Hepatocyte (in vitro differentiated cells): ENCODE data around the gene ZNF496. TPM values are rescaled to one million over a fixed set of nuclear protein-coding genes. Genes with fewer than 3 reads are reported as not detected.

ENCODE experiments used
- DNase-seq: peaks from one replicate; pipeline ENCODE4 v3.0.0-alpha.2; 2016; ENCODE audit warnings: low spot score
- H2AFZ ChIP-seq: fragments of 200-600 bp; sonication (generic); 2 replicates; pipeline ENCODE4 v1.6.0; 2016; ENCODE audit warnings: antibody characterized with exemption, mild to moderate bottlenecking
- H3K27ac ChIP-seq: fragments of 200-600 bp; sonication (generic); 2 replicates; pipeline ENCODE4 v1.5.1; 2016; ENCODE audit warnings: mild to moderate bottlenecking
- H3K27me3 ChIP-seq: fragments of 200-600 bp; sonication (generic); 2 replicates; pipeline ENCODE4 v1.6.1; 2016
- H3K36me3 ChIP-seq: fragments of 200-600 bp; sonication (generic); replicated peaks from 2 replicates; pipeline ENCODE4 v1.5.1; 2016; ENCODE audit warnings: low read depth; ENCODE audit not compliant: insufficient read depth
- H3K4me1 ChIP-seq: fragments of 200-600 bp; sonication (generic); 2 replicates; pipeline ENCODE4 v1.5.1; 2016; ENCODE audit warnings: mild to moderate bottlenecking, moderate library complexity; ENCODE audit not compliant: insufficient read depth
- H3K4me2 ChIP-seq: fragments of 200-600 bp; sonication (generic); 2 replicates; pipeline ENCODE4 v1.6.0; 2016
- H3K4me3 ChIP-seq: fragments of 200-600 bp; sonication (generic); 2 replicates; pipeline ENCODE4 v1.5.1; 2016; ENCODE audit warnings: mild to moderate bottlenecking
- H3K79me2 ChIP-seq: fragments of 200-600 bp; sonication (generic); 2 replicates; pipeline ENCODE4 v1.6.0; 2017; ENCODE audit warnings: mild to moderate bottlenecking
- H3K9me2 ChIP-seq: fragments of 200-600 bp; sonication (generic); replicated peaks from 2 replicates; pipeline ENCODE4 v1.6.0; 2017; ENCODE audit warnings: mild to moderate bottlenecking; ENCODE audit not compliant: insufficient read depth
- H3K9me3 ChIP-seq: fragments of 200-600 bp; sonication (generic); 2 replicates; pipeline ENCODE4 v1.5.1; 2016; ENCODE audit warnings: low read depth, mild to moderate bottlenecking
- H4K20me1 ChIP-seq: fragments of 200-600 bp; sonication (generic); 2 replicates; pipeline ENCODE4 v1.6.0; 2016; ENCODE audit warnings: mild to moderate bottlenecking; ENCODE audit not compliant: insufficient read depth, poor library complexity, severe bottlenecking
- CTCF ChIP-seq: fragments of 200-600 bp; sonication (generic); IDR thresholded peaks from 2 replicates; pipeline ENCODE4 v1.5.1; 2016; ENCODE audit warnings: antibody characterized with exemption, mild to moderate bottlenecking; ENCODE audit not compliant: poor library complexity
- EZH2 ChIP-seq: fragments of 200-600 bp; sonication (generic); IDR thresholded peaks from 2 replicates; pipeline ENCODE4 v1.6.1; 2016; ENCODE audit warnings: antibody characterized with exemption, mild to moderate bottlenecking, borderline replicate concordance
- EZH2phosphoT487 ChIP-seq: fragments of 200-600 bp; sonication (generic); IDR thresholded peaks from one replicate; pipeline ENCODE4 v1.6.1; 2018; ENCODE audit warnings: antibody characterized with exemption, mild to moderate bottlenecking, low read depth, moderate library complexity; ENCODE audit not compliant: unreplicated experiment, severe bottlenecking
- WGBS: methylation state at CpG from one replicate; pipeline ENCODE4 v1.1.6; 2016; ENCODE audit warnings: low lambda C conversion rate; ENCODE audit errors: missing lambda C conversion rate; 5-methylcytosine and 5-hydroxymethylcytosine counted together
- polyA plus RNA-seq: library from polyadenylated mRNA; unstranded; fragments of >200 nt; fragmentation: Nextera tagmentation; extraction: Ambion mirVana; gene quantifications from 2 replicates; pipeline ENCODE4 v1.2.1, GENCODE V29; 2016
- total RNA-seq: library from RNA; depleted of rRNA; stranded (reverse); fragments of >200 nt; gene quantifications from 2 replicates; pipeline ENCODE4 v1.2.3, GENCODE V29; 2014

The ZNF496 gene
- total and polyA plus RNA-seq, 2 experiments from 2014 or later = 10.5 to 16.5 TPM

GRCh38 chr1:247370786-247371732 is 39.4 kb upstream of the ZNF496 start:
- H3K79me2 ChIP-seq = no peaks in the 10 kb centered on the region
- H3K4me3 ChIP-seq = no peak overlapping the region
- no peaks in the 10 kb centered on the region for H3K27me3 ChIP-seq
- peak; percentile 58 for DNase-seq
- H2AFZ ChIP-seq = no peak overlapping the region
- no peak overlapping the region for H3K4me2 ChIP-seq
- no peak for TF ChIP-seq EZH2phosphoT487
- no peak for TF ChIP-seq CTCF
- TF ChIP-seq EZH2 = no peak
- no peaks in the 10 kb centered on the region for H3K36me3 ChIP-seq
- H3K9me3 ChIP-seq = no peaks in the 10 kb centered on the region
- no peaks in the 10 kb centered on the region for H4K20me1 ChIP-seq
- no peaks in the 10 kb centered on the region for H3K9me2 ChIP-seq
- 60% methylated on average over 15 of the region's 16 CpGs for WGBS
- no peaks in the 10 kb centered on the region for H3K4me1 ChIP-seq
- no peak overlapping the region for H3K27ac ChIP-seq

GRCh38 chr1:247368490-247369145 is 37.0 kb upstream of the ZNF496 start:
- Histone ChIP-seq H3K9me3 (no peaks in the 10 kb centered on the region), H3K27ac (no peak overlapping the region), H3K27me3 (no peaks in the 10 kb centered on the region), H3K36me3 (no peaks in the 10 kb centered on the region), H3K4me1 (no peaks in the 10 kb centered on the region), H3K9me2 (no peaks in the 10 kb centered on the region), H3K79me2 (no peaks in the 10 kb centered on the region), H4K20me1 (no peaks in the 10 kb centered on the region), H2AFZ (no peak overlapping the region), H3K4me3 (no peak overlapping the region), H3K4me2 (no peak overlapping the region)
- no peak for TF ChIP-seq CTCF
- no peak for TF ChIP-seq EZH2
- TF ChIP-seq EZH2phosphoT487 = no peak
- no peak for DNase-seq
- WGBS = 87% methylated on average over 7 of the region's 7 CpGs

GRCh38 chr1:247367786-247368422 is 36.2 kb upstream of the ZNF496 start:
- H3K27ac ChIP-seq = no peak overlapping the region

More at GRCh38 chr1:247367786-247368422, 36.2 kb upstream of the ZNF496 start:
- Histone ChIP-seq H3K9me2 (no peaks in the 10 kb centered on the region), H3K79me2 (no peaks in the 10 kb centered on the region), H3K4me3 (no peak overlapping the region), H3K36me3 (no peaks in the 10 kb centered on the region), H3K4me1 (no peaks in the 10 kb centered on the region), H4K20me1 (no peaks in the 10 kb centered on the region), H3K27me3 (no peaks in the 10 kb centered on the region), H3K4me2 (no peak overlapping the region), H2AFZ (no peak overlapping the region), H3K9me3 (no peaks in the 10 kb centered on the region)
- DNase-seq = no peak
- 64% methylated on average over 6 of the region's 6 CpGs for WGBS
- TF ChIP-seq CTCF (no peak), EZH2 (no peak), EZH2phosphoT487 (no peak)
